ENCODE measurements around the gene DNAJC16.

GRCh38 chr1:15542388-15543250 is 16.0 kb downstream of the DNAJC16 start:
- TF ChIP-seq CTCF (conservative IDR thresholded peaks at IDR 0.05): no peak
- no peak for TF ChIP-seq ZFX (IDR thresholded peaks at IDR 0.05)

Measured in C4-2B (cell line).